MM.1S (cell line): ENCODE data around the gene TNRC6A.

Source experiments
- DNase-seq: peaks from one replicate; pipeline ENCODE4 v3.0.0-alpha.2; 2015
- H2AFZ ChIP-seq: fragments of 300-600 bp; sonication (generic); 2 replicates; pipeline ENCODE4 v1.6.0; 2016; ENCODE audit warnings: antibody characterized with exemption, low read length
- H3F3A ChIP-seq: fragments of 300-600 bp; sonication (generic); 2 replicates; pipeline ENCODE4 v1.6.1; 2016; ENCODE audit warnings: mild to moderate bottlenecking, antibody characterized with exemption, low read length, moderate library complexity, mixed read lengths; ENCODE audit not compliant: insufficient read depth
- H3K27ac ChIP-seq: fragments of 300-600 bp; sonication (generic); 2 replicates; pipeline ENCODE4 v1.5.1; 2016; ENCODE audit warnings: mild to moderate bottlenecking, low read length
- H3K27me3 ChIP-seq: fragments of 300-600 bp; sonication (generic); replicated peaks from 2 replicates; pipeline ENCODE4 v1.6.0; 2016; ENCODE audit warnings: low read length; ENCODE audit not compliant: insufficient read depth
- H3K36me3 ChIP-seq: fragments of 300-600 bp; sonication (generic); replicated peaks from 2 replicates; pipeline ENCODE4 v1.6.1; 2016; ENCODE audit warnings: mild to moderate bottlenecking, low read length, mixed read lengths; ENCODE audit not compliant: insufficient read depth
- H3K4me1 ChIP-seq: fragments of 300-600 bp; sonication (generic); 2 replicates; pipeline ENCODE4 v1.6.1; 2016; ENCODE audit warnings: low read length, mixed read lengths
- H3K4me2 ChIP-seq: fragments of 300-600 bp; sonication (generic); 2 replicates; pipeline ENCODE4 v1.6.0; 2016; ENCODE audit warnings: low read depth, low read length
- H3K4me3 ChIP-seq: fragments of 300-600 bp; sonication (generic); 2 replicates; pipeline ENCODE4 v1.5.1; 2016; ENCODE audit warnings: low read length, mixed read lengths
- H3K79me2 ChIP-seq: fragments of 300-600 bp; sonication (generic); 2 replicates; pipeline ENCODE4 v1.6.1; 2016; ENCODE audit warnings: mixed run types, low read length, mixed read lengths
- H3K9ac ChIP-seq: fragments of 300-600 bp; sonication (generic); 2 replicates; pipeline ENCODE4 v1.6.1; 2016; ENCODE audit warnings: low read length, mixed read lengths
- H3K9me2 ChIP-seq: fragments of 300-600 bp; sonication (generic); replicated peaks from 2 replicates; pipeline ENCODE4 v1.6.1; 2016; ENCODE audit warnings: mild to moderate bottlenecking, low read length, mixed read lengths; ENCODE audit not compliant: insufficient read depth
- H3K9me3 ChIP-seq: fragments of 300-600 bp; sonication (generic); replicated peaks from 2 replicates; pipeline ENCODE4 v1.6.1; 2016; ENCODE audit warnings: mild to moderate bottlenecking, low read length, mixed read lengths; ENCODE audit not compliant: insufficient read depth
- H4K20me1 ChIP-seq: fragments of 300-600 bp; sonication (generic); 2 replicates; pipeline ENCODE4 v1.6.1; 2016; ENCODE audit warnings: mild to moderate bottlenecking, low read length, moderate library complexity, mixed read lengths; ENCODE audit not compliant: insufficient read depth
- CTCF ChIP-seq: fragments of 300-600 bp; sonication (generic); IDR thresholded peaks from 2 replicates; pipeline ENCODE4 v1.5.1; 2016; ENCODE audit warnings: antibody characterized with exemption, low read length, mixed read lengths
- EZH2 ChIP-seq: fragments of 300-600 bp; sonication (generic); optimal IDR thresholded peaks from 2 replicates; pipeline ENCODE3; 2017; ENCODE audit warnings: low read depth, mild to moderate bottlenecking, antibody characterized with exemption, low read length, mixed read lengths
- EZH2phosphoT487 ChIP-seq: fragments of 300-600 bp; sonication (generic); IDR thresholded peaks from 2 replicates; pipeline ENCODE4 v1.6.1; 2018; ENCODE audit warnings: antibody characterized with exemption, low read length

TNRC6A gene

GRCh38 chr16:24873028-24873427 is 143.6 kb downstream of the TNRC6A start:
- no peaks in the 10 kb centered on the region for H4K20me1 ChIP-seq
- H3K27ac ChIP-seq = no peak overlapping the region
- no peaks in the 10 kb centered on the region for H3K9me2 ChIP-seq
- H3K9ac ChIP-seq = no peak overlapping the region
- H3K36me3 ChIP-seq = no peaks in the 10 kb centered on the region
- DNase-seq = no peak
- H3K79me2 ChIP-seq = no peaks in the 10 kb centered on the region
- no peaks in the 10 kb centered on the region for H3K27me3 ChIP-seq
- no peaks in the 10 kb centered on the region for H3K9me3 ChIP-seq
- no peaks in the 10 kb centered on the region for H3K4me1 ChIP-seq
- no peaks in the 10 kb centered on the region for H3F3A ChIP-seq
- no peak overlapping the region for H3K4me3 ChIP-seq
- TF ChIP-seq EZH2phosphoT487 (no peak), EZH2 (no peak), CTCF (no peak)
- no peak overlapping the region for H3K4me2 ChIP-seq
- no peak overlapping the region for H2AFZ ChIP-seq

- H3K4me1 ChIP-seq = no peaks in the 10 kb centered on the region
- no peak overlapping the region for H3K27ac ChIP-seq
- H3K9me3 ChIP-seq = no peaks in the 10 kb centered on the region
- no peak overlapping the region for H2AFZ ChIP-seq
- TF ChIP-seq CTCF (no peak), EZH2phosphoT487 (no peak), EZH2 (no peak)
- no peak overlapping the region for H3K9ac ChIP-seq
- H3F3A ChIP-seq = no peaks in the 10 kb centered on the region
- DNase-seq = no peak
- H4K20me1 ChIP-seq = no peaks in the 10 kb centered on the region
- H3K4me3 ChIP-seq = no peak overlapping the region
- H3K27me3 ChIP-seq = no peaks in the 10 kb centered on the region
- no peaks in the 10 kb centered on the region for H3K9me2 ChIP-seq
- H3K79me2 ChIP-seq = no peaks in the 10 kb centered on the region
- no peaks in the 10 kb centered on the region for H3K36me3 ChIP-seq
- H3K4me2 ChIP-seq = no peak overlapping the region
Observed at GRCh38 chr16:24875466-24875865, 146.0 kb downstream of the TNRC6A start.
